ENCODE measurements around the gene NAXD. TPM values are rescaled to one million over a fixed set of nuclear protein-coding genes. Genes with fewer than 3 reads are reported as not detected.

The NAXD gene
- total RNA-seq, 2 experiments from 2014 or later: 17.4 to 17.8 TPM

- Mint-ChIP-seq H3K27ac (no peak overlapping the region), H3K4me3 (no peak overlapping the region), H3K9me3 (no peaks in the 10 kb centered on the region), H3K36me3 (ENCODE audit: low read depth) (no peaks in the 10 kb centered on the region), H3K27me3 (peaks cover 68% of the 10 kb centered on the region), H3K4me1 (ENCODE audit: low read depth) (peaks cover 9% of the 10 kb centered on the region)
- H3K36me3 ChIP-seq (ENCODE audit: insufficient read depth, low read length): no peaks in the 10 kb centered on the region
- H3K4me3 ChIP-seq (ENCODE audit: low read length): no peak overlapping the region
- ChIA-PET POLR2A (no interaction called here), CTCF (interaction anchor here (0.6 kb wide), 1 partner anchor 17 kb away, joined by 4 read pairs; no protein-coding TSS in a partner anchor)
- peaks cover 0 to 2% of the 10 kb centered on the region in 2 experiments for H3K9me3 ChIP-seq (ENCODE audit: control insufficient read depth in 1 of 2, insufficient read depth in 1 of 2, low read length in 2 of 2)
- DNase-seq: no peak
- intact Hi-C loops (cut with DNase I, micrococcal nuclease): no loop called here
- no peak for TF ChIP-seq CTCF (IDR thresholded peaks at IDR 0.05)
- peaks cover 6% of the 10 kb centered on the region for H3K4me1 ChIP-seq (ENCODE audit: insufficient read depth, low read length)
- no peak overlapping the region for H3K27ac ChIP-seq (ENCODE audit: low read depth in 1 of 2, low read length in 2 of 2)
- peaks cover 16 to 22% of the 10 kb centered on the region in 2 experiments for H3K27me3 ChIP-seq (ENCODE audit: control insufficient read depth in 1 of 2, insufficient read depth in 2 of 2, low read length in 2 of 2)
- ATAC-seq (ENCODE audit: poor library complexity): no peak
Measured at GRCh38 chr13:110576736-110577476, 38.4 kb upstream of the NAXD start.

- H3K27ac Mint-ChIP-seq: no peak overlapping the region
- TF ChIP-seq CTCF (IDR thresholded peaks at IDR 0.05): no peak
- no peak overlapping the region for H3K4me3 ChIP-seq (ENCODE audit: low read length)
- DNase-seq (no peak), ATAC-seq (ENCODE audit: poor library complexity) (no peak)
- peaks cover 6% of the 10 kb centered on the region for H3K4me1 ChIP-seq (ENCODE audit: insufficient read depth, low read length)
- peaks cover 0 to 4% of the 10 kb centered on the region in 2 experiments for H3K9me3 ChIP-seq (ENCODE audit: control insufficient read depth in 1 of 2, insufficient read depth in 1 of 2, low read length in 2 of 2)
- ChIA-PET POLR2A (no interaction called here), CTCF (no interaction called here)
- H3K27ac ChIP-seq (ENCODE audit: low read depth in 1 of 2, low read length in 2 of 2): no peak overlapping the region
- H3K27me3 ChIP-seq (ENCODE audit: control insufficient read depth in 1 of 2, insufficient read depth in 2 of 2, low read length in 2 of 2): peaks cover 15 to 16% of the 10 kb centered on the region in 2 experiments
- H3K4me3 Mint-ChIP-seq: no peak overlapping the region
- peaks cover 64% of the 10 kb centered on the region for H3K27me3 Mint-ChIP-seq
- intact Hi-C loops (cut with DNase I, micrococcal nuclease): no loop called here
- no peaks in the 10 kb centered on the region for H3K36me3 Mint-ChIP-seq (ENCODE audit: low read depth)
- H3K36me3 ChIP-seq (ENCODE audit: insufficient read depth, low read length): no peaks in the 10 kb centered on the region
- peaks cover 9% of the 10 kb centered on the region for H3K4me1 Mint-ChIP-seq (ENCODE audit: low read depth)
- H3K9me3 Mint-ChIP-seq: no peaks in the 10 kb centered on the region
Measured at GRCh38 chr13:110578363-110578762, 37.0 kb upstream of the NAXD start.

GRCh38 chr13:110580800-110581199 is 34.5 kb upstream of the NAXD start:
- intact Hi-C loops (cut with DNase I, micrococcal nuclease): no loop called here
- Histone ChIP-seq H3K4me3 (ENCODE audit: low read length) (no peak overlapping the region), H3K36me3 (ENCODE audit: insufficient read depth, low read length) (no peaks in the 10 kb centered on the region), H3K27me3 (ENCODE audit: control insufficient read depth in 1 of 2, insufficient read depth in 2 of 2, low read length in 2 of 2) (peaks cover 0 to 2% of the 10 kb centered on the region in 2 experiments), H3K9me3 (ENCODE audit: control insufficient read depth in 1 of 2, insufficient read depth in 1 of 2, low read length in 2 of 2) (peaks cover 0 to 4% of the 10 kb centered on the region in 2 experiments), H3K4me1 (ENCODE audit: insufficient read depth, low read length) (no peaks in the 10 kb centered on the region), H3K27ac (ENCODE audit: low read depth in 1 of 2, low read length in 2 of 2) (no peak overlapping the region)
- H3K27ac Mint-ChIP-seq: no peak overlapping the region
- peaks cover 4% of the 10 kb centered on the region for H3K4me1 Mint-ChIP-seq (ENCODE audit: low read depth)
- H3K4me3 Mint-ChIP-seq: no peak overlapping the region
- ChIA-PET CTCF (no interaction called here), POLR2A (no interaction called here)
- no peak for TF ChIP-seq CTCF (IDR thresholded peaks at IDR 0.05)
- DNase-seq (no peak), ATAC-seq (ENCODE audit: poor library complexity) (no peak)
- H3K9me3 Mint-ChIP-seq: no peaks in the 10 kb centered on the region
- no peaks in the 10 kb centered on the region for H3K36me3 Mint-ChIP-seq (ENCODE audit: low read depth)
- H3K27me3 Mint-ChIP-seq: peaks cover 50% of the 10 kb centered on the region
